Pancreas (tissue), 10 donors: ENCODE data around the gene MOB3B. TPM values are rescaled to one million over a fixed set of nuclear protein-coding genes. Genes with fewer than 3 reads are reported as not detected.
A peak's percentile ranks its signal among the peaks of the same experiment; 100 is the strongest.

ENCODE experiments used
- ATAC-seq, 4 donors: fragments of 200-7000 bp; cut with Tn5 transposase; one replicate each; pipeline versions ENCODE4 v1.8.0 to v1.9.1; 2020; ENCODE audit warnings: mild to moderate bottlenecking in 4 of 4, moderate library complexity in 4 of 4
- DNase-seq, 6 donors: peaks; one replicate each; pipeline ENCODE4 v3.0.0-alpha.2; 2020
- FAIRE-seq: peaks from 2 replicates; lab custom pipeline; 2012; peaks lifted over from hg19 to GRCh38; lab: Jason Lieb, UNC
- H3K27ac ChIP-seq, 4 donors: fragments of 200-600 bp; sonication (generic); 1 replicate in 3 of 4; 2 replicates in 1 of 4; pipeline versions ENCODE4 v1.5.0 to v1.8.0; 2020
- H3K27me3 ChIP-seq, 4 donors: fragments of 200-600 bp; one replicate each; pipeline ENCODE4 v1.8.0; 2021
- H3K36me3 ChIP-seq, 3 donors: fragments of 200-600 bp; sonication (generic) in 1 of 3; one replicate each; pipeline versions ENCODE4 v1.5.0 to v1.8.0; 2020 to 2021
- H3K4me1 ChIP-seq, 3 donors: fragments of 200-600 bp; one replicate each; pipeline ENCODE4 v1.8.0; 2021
- H3K4me3 ChIP-seq, 4 donors: fragments of 200-600 bp; sonication (generic) in 2 of 4; one replicate each; pipeline versions ENCODE4 v1.5.0 to v1.8.0; 2020 to 2021
- H3K9me3 ChIP-seq, 4 donors: fragments of 200-600 bp; one replicate each; pipeline ENCODE4 v1.8.0; 2021
- WGBS, 2 donors: extraction: QIAGEN DNeasy Blood & Tissue Kit; methylation state at CpG; one replicate each; pipeline ENCODE4 v1.1.7; 2013; 5-methylcytosine and 5-hydroxymethylcytosine counted together
- intact Hi-C, 3 donors: fragments of 100-400 bp; cut with DNase I; formaldehyde crosslinking; loops; one replicate each; pipeline versions ENCODE4 v1.11.1 to v1.14.2; 2022
- polyA plus RNA-seq, 2 donors: library from polyadenylated mRNA; stranded (reverse); fragments of 200-250 nt; gene quantifications; one replicate each; pipeline ENCODE4 v1.2.3, GENCODE V29; 2013
- total RNA-seq, 6 donors: library from RNA; stranded (reverse); fragmentation: NEBNext Ultra II Directional in 4 of 6; extraction: Animal tissue kit (Norgen Biotek cat#: 25700) in 4 of 6; gene quantifications; one replicate each; pipeline versions ENCODE4 v1.2.1 to v1.2.4, GENCODE V29; 2021 to 2023
- TF ChIP-seq, protein P1 (sequence below), 4 donors: fragments of 200-600 bp; sonication (generic) in 3 of 4; IDR thresholded peaks; one replicate each; pipeline versions ENCODE4 v1.5.0 to v1.8.0; 2021; ENCODE audit warnings: antibody characterized with exemption in 4 of 4
- donor health status: healthy with polysubstance abuse.
- donor health status: DM: no; HTN: no; CAD: no; lungs with moderate emphysema.
- donor health status: DM: no; HTN: no; CAD: no.
- donor health status: control.
- donor health status: control.
- donor health status: Bipolar disorder and iron deficiency.
- donor health status: DM: yes; HTN: yes; CAD: no.
- donor health status: DM: no; HTN: no; CAD: no.
- donor health status: DM: no; HTN: no; CAD: no.
- donor health status: DM: yes; HTN: yes; CAD: no.

Gene MOB3B
- total and polyA plus RNA-seq, 8 donors: 1.4 to 10.5 (median 4.0) TPM

DNA sequence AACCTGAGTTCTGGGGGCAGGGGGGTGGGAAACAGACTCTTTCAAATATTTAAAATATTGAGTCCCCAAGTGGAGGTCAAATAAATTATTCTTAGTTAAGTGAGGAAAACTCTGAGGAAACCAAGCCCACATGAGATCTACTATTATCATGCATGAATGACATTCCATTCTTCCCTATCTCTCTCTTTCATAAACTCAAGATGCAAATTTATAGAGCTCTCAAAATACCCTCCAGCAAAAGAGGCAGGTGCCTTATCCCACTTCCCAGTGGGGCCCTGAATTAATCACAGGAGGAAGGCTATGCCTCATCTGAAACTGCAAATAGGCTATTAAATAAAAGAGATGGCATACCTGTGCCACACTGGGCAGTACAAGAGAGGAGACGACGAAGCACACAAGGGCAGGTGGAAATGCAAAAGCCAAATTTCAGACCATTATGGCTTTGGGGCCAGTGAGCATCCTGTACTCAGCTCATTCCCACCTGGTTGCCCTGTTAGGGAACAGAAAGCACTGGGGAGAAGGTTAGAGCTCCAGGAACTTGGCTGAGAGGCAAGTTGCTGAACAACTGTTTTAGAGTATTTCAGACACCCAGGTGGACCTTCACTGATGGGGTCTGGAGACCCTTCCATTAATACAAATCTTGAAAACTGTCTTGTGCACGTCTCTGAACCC lies 130.5 kb downstream of the MOB3B start:
- TF ChIP-seq, protein P1, sequence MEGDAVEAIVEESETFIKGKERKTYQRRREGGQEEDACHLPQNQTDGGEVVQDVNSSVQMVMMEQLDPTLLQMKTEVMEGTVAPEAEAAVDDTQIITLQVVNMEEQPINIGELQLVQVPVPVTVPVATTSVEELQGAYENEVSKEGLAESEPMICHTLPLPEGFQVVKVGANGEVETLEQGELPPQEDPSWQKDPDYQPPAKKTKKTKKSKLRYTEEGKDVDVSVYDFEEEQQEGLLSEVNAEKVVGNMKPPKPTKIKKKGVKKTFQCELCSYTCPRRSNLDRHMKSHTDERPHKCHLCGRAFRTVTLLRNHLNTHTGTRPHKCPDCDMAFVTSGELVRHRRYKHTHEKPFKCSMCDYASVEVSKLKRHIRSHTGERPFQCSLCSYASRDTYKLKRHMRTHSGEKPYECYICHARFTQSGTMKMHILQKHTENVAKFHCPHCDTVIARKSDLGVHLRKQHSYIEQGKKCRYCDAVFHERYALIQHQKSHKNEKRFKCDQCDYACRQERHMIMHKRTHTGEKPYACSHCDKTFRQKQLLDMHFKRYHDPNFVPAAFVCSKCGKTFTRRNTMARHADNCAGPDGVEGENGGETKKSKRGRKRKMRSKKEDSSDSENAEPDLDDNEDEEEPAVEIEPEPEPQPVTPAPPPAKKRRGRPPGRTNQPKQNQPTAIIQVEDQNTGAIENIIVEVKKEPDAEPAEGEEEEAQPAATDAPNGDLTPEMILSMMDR (IDR thresholded peaks at IDR 0.05): no peak
- Histone ChIP-seq H3K27me3 (no peaks in the 10 kb centered on the region), H3K36me3 (no peaks in the 10 kb centered on the region), H3K4me3 (no peak overlapping the region), H3K27ac (no peak overlapping the region), H3K9me3 (no peaks in the 10 kb centered on the region), H3K4me1 (peaks cover 1 to 6% (median 5%) of the 10 kb centered on the region in 3 donors)
- DNase-seq (no peak), FAIRE-seq (no peak), ATAC-seq (no peak)
- WGBS, 2 donors: 89 to 94% methylated on average over 3 of the region's 3 CpGs
- intact Hi-C loops: no loop called here

DNA sequence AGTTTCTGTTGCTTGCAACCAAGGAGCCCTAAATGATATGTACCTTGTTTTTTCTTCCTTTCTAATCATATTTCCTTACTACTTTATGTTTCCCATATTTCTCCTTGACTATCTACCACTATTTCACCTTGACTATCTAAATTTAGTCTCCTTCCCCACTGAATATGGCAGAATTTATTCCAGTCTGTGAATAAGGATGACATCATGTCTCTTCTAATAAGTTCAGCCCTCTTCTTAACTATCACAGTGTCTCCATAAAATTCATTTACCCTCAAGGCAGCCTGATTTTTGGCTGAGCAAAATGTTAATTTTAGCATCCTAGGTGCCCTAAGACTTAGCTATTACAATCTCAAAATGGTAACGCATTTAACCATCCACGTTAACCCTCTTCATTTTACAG lies 133.1 kb downstream of the MOB3B start:
- no peak for ATAC-seq
- DNase-seq: no peak
- H3K27me3 ChIP-seq: no peaks in the 10 kb centered on the region
- H3K4me1 ChIP-seq: peaks cover 8 to 18% (median 13%) of the 10 kb centered on the region in 3 donors
- FAIRE-seq: no peak
- H3K9me3 ChIP-seq: no peaks in the 10 kb centered on the region
- TF ChIP-seq, protein P1 (IDR thresholded peaks at IDR 0.05): no peak
- H3K36me3 ChIP-seq: no peaks in the 10 kb centered on the region
- 94% methylated on average over 2 of the region's 2 CpGs for WGBS, 2 donors
- H3K4me3 ChIP-seq: no peak overlapping the region
- intact Hi-C loops: no loop called here
- H3K27ac ChIP-seq: no peak overlapping the region

DNA sequence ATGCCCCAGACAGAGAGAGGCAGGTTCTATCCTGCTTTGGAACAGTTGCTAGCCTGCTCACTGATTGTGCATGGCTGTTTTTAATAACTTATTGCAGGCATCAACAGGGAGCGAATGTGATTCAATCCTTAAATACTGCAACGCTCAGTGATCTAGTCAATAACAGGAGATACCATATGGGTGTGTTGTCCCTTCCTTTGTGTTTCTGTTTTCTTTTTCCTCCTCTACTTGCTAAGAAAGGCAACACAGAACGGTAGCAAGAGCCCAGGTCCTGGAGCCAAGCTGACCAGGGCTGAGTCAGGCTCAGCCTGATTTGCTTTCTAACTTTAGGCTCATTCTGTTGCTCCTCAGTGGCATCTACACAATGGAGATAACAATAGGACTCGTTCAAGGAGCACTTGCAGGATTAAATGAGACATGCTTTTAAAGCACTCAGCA lies 134.1 kb downstream of the MOB3B start:
- 84 to 85% methylated on average over 4 of the region's 4 CpGs for WGBS, 2 donors
- H3K4me3 ChIP-seq: no peak overlapping the region
- FAIRE-seq: no peak
- ATAC-seq: no peak
- no peaks in the 10 kb centered on the region for H3K27me3 ChIP-seq
- H3K36me3 ChIP-seq: peaks cover 0 to 2% (median 0%) of the 10 kb centered on the region in 3 donors
- intact Hi-C loops: no loop called here
- no peak for DNase-seq
- no peak overlapping the region for H3K27ac ChIP-seq
- H3K9me3 ChIP-seq: no peaks in the 10 kb centered on the region
- H3K4me1 ChIP-seq: peaks cover 8 to 18% (median 13%) of the 10 kb centered on the region in 3 donors
- TF ChIP-seq, protein P1 (IDR thresholded peaks at IDR 0.05): no peak

DNA sequence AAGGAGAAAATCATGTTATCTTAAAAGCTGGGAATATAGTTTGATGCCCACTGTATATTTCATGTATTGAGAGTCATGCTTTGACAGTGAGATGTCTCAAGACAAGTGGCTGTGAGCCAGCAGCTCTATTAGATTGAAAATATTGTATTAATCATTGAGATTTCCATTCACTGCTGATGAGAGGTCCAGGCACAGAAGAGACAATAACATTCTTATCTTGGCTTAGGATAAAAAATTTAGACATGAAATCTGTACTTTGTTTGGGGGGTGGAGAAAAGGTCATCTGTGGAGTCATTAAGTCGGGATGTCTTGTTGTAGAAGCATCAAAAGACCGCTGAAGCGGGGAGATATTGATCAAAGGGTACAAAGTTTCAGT lies 134.8 kb downstream of the MOB3B start:
- Histone ChIP-seq H3K9me3 (no peaks in the 10 kb centered on the region), H3K36me3 (peaks cover 0 to 2% (median 0%) of the 10 kb centered on the region in 3 donors), H3K27me3 (no peaks in the 10 kb centered on the region), H3K4me1 (peaks cover 8 to 18% (median 13%) of the 10 kb centered on the region in 3 donors), H3K27ac (peak overlapping the region in 1 of 4 donors; percentile 33), H3K4me3 (no peak overlapping the region)
- 93% methylated on average over 3 of the region's 3 CpGs for WGBS, 2 donors
- FAIRE-seq: no peak
- TF ChIP-seq, protein P1 (IDR thresholded peaks at IDR 0.05): no peak
- no peak for ATAC-seq
- intact Hi-C loops: no loop called here
- no peak for DNase-seq
